HG03280 (cell line): Measurements from ENCODE around the gene DENND1A.

ENCODE experiments used
- ATAC-seq: cut with Tn5 transposase; IDR thresholded peaks from one replicate; pipeline ENCODE4 v1.9.1; 2021; ENCODE audit warnings: mild to moderate bottlenecking, moderate library complexity; ENCODE audit not compliant: unreplicated experiment

DENND1A gene

DNA sequence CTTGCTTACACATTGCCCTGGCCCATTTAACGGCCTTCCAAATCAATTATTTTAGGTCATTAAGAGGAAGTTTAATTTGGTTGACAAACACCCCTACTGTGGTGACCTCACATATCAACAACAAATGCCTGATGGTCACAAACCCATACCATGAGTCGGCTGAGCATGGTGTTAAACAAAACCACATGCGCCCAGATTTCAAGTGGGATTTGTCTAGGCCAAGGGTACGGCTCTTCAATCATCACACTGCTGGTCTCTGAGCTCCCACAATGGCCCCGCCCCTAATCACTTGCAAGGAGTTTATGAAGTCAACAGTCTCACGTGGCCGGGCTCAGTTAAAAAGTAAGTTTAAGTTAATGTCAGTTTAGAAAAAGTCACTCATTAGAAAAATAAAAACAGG, 330.1 kb downstream of the DENND1A start:
- no peak for ATAC-seq

DNA sequence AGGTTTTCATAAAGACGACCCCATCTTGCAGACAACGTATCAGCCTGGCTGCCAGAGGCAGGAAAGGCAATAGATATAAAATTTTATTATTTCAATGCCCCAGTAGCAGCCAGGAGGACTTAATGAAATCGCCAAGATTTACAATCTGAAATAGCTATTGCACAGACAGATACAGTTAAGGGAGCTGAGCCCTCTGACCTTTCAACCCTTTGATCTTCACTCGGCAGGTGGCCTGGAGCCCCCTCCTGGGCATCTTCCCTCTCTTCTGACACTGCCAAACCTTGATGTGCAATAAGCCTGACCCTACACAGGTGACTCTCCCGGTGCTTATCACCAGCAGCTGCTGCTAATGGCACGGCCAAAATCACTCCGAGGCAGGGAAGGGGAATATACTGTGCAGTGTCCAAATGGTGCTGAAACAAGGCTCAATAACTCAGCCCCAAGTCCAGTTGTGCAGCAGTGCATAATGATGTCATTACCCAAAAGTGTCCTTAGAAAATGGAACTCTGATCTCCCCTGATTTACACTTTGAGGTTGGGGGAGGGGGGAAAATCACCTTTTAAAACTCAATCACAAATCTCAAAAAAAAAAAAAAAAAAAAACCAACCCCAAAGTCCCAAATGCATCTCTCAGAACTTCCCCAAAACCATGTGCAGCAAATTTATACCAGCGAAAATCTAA, 331.9 kb downstream of the DENND1A start:
- no peak for ATAC-seq

DNA sequence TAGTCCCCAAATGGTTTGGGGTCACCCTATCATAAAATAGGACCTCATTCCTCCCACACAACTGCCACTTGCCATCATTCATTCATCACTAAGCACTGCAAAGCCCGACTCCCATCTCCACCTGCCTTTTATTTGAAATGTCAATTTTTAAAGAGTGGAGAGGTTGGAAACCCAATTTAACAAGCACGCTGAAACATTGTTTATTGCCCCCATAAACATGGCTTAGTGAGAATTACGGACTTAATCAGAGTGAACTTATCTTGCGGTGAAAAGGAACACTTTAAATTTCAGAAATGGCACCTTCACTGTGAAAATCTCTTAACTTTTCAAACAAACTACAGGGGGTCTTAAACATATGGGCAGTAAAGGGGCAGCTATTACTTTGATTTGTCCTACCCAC, 332.9 kb downstream of the DENND1A start:
- no peak for ATAC-seq

DNA sequence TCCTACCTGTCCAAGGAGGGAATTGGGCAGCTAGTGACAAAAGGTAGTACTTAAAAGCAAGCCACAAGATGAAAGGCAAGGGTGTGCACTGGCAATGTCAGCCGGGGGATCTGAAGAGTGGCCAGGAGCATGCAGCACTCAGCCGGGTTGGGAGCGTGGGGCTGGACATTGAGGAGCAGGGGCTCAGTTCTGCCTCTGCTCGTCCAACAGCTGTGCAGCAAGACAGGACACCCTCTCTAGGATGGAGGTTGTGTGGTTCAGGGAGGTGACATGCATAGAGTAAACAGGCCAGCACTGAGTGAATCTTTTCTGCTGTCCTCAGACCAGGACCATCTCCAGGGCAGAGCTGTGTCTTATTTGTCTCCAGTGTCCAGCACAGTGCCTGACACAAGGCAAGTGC, 338.6 kb downstream of the DENND1A start:
- no peak for ATAC-seq

DNA sequence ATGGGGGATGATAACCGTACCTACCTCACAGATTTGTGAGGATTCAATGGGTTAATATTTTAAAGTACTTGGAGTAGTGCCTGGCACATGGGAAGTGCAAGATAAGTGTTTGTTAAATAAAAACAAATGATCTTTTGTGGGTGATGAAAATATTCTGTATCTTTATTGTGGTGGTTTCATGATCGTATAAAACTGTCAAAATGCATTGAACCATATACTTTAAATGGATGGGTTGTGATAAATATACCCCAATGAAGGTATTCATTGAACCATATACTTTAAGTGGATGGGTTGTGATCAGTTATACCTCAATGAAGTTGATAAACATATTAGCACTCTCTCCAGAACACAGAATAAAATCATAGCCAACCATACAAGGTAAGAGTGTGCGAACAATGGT, 339.4 kb downstream of the DENND1A start:
- ATAC-seq = no peak

DNA sequence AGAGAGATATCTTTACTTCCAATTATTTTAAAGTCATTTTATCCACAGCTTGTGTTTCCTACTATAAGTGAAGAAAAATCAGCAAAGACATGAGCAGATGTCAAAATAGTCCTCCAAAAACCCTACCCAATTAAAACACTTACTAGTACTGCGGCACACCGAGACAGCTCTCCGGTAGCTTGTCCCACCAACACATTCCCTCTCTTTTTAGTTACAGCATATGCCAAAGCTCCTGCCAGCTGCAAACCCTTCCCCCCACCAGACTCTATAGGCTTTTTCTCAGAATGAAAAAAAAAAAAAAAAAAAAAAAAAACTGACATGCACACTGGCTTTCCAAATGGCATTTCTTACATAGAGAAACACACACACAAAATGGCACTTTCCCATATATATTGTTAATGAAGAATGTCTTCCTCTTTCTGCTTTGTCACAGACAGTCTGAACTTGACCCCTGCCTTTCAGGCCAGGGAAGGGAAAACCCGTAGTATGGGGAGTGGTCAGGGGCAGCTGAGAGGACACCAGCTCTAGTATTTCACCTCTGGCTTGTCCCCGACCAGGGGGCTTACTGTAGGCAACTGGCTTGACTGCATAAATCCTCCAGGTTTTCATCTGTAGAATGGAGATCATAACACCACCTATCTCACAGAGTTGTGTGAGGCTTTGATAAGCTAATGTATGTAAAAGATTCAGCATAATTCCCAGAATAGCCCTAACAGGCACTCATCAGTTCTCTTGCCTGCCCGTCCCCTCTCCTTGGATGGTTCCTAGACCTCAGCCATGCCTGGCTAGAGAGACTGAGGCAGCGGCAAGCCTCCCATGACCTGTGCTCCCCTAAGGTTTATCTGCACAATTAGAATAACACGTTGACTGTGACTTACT, 340.3 kb downstream of the DENND1A start:
- ATAC-seq = no peak

DNA sequence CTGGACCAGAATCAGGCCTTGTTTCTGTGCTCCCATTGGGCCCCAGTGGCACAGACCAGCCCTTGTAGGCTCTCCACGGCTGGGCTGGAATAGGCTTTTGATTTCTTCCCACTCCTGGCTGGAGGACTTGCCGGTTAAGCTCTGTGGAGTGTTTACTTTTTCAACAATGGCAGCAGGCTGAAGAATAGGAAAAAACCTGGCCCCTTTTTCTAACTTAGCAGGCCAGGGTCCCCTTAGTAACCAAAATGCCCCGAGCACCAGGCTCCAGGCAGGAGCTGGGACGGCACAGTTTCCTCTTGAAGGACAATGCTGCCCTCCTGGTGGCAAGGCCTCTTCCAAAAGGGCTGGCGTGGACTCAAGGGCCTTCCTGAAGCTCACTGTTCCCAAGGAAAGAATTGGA, 343.7 kb downstream of the DENND1A start:
- ATAC-seq = no peak

DNA sequence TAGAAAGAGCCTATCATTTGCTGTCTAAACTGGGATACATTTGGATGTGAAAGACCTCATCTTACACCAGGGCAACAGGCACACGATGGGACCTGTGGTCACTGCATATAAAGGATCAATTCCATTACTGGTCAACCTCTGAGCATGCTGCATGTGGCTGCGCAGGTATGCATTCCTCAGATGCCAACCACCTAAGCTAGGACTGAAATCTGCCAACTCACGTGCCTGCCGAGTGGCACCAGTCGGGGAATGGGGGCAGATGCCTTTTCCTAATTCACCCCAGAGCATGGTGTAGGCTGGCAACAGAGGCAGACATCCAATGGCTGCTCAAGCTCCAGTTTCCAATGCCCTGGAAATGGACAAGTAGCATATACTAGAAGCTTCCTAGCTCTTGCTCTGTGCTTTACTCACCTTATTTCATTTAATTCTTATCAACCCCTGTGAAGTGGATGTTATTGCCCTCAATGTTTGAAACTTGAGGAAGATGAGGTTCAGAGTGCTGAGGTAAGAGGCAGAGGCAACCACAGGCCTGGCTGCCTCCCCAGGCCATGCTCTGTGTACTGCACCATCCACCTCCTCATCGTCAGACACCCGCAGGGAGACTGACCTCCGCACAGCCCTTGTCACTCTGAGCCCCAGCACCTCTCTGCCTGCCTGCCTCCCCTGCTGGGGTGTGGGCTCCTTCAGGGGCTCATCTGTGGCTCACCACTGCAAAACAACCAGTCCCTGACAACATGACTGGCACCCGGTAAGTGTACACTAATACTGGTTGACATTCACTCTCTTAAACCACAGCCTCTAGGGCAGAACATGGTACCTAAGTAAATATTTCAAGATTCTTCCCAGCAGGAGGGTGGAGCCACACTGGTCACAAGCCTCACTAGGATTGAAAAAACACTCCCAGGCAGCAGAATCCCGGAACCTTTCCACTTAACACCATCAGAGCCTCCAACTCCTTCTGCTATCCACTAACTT, 345.4 kb downstream of the DENND1A start:
- ATAC-seq = no peak

DNA sequence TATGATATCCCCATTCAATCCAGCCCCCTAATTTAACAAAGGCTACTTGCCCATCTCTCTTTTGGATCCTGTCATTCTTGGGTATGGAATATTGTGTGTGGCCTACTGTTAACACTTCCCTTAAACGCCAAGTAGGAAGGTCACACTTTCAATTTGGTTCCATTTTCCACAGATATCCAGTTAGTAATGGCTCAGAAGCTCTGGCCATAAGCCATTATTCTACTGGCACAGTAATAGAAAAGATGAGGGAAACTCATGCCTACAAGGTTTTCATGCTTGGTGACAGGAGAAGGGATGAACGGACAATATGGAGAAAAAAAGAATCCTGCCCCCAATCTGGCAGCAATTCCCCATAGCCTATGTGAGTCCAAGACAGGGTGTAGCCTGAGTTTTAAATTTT, 346.3 kb downstream of the DENND1A start:
- ATAC-seq = no peak

DNA sequence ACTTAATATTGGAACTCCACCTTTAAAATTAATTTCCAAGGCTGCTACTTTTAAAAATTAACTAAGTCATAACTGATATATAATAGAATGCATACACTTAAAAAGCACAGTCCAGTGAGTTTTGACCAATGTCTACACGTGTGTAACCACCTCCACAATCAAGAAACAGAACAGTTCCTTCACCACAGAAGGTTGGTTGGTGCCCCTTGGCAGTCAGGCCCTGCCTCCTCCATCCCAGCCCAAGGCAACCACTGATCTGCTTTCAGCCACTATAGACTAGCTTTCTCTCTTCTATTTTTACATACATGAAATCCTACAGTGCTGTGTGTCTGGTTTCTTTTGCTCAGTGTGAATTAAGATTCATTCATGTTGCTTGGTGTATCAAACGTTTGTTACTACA, 358.7 kb downstream of the DENND1A start:
- ATAC-seq = no peak

DNA sequence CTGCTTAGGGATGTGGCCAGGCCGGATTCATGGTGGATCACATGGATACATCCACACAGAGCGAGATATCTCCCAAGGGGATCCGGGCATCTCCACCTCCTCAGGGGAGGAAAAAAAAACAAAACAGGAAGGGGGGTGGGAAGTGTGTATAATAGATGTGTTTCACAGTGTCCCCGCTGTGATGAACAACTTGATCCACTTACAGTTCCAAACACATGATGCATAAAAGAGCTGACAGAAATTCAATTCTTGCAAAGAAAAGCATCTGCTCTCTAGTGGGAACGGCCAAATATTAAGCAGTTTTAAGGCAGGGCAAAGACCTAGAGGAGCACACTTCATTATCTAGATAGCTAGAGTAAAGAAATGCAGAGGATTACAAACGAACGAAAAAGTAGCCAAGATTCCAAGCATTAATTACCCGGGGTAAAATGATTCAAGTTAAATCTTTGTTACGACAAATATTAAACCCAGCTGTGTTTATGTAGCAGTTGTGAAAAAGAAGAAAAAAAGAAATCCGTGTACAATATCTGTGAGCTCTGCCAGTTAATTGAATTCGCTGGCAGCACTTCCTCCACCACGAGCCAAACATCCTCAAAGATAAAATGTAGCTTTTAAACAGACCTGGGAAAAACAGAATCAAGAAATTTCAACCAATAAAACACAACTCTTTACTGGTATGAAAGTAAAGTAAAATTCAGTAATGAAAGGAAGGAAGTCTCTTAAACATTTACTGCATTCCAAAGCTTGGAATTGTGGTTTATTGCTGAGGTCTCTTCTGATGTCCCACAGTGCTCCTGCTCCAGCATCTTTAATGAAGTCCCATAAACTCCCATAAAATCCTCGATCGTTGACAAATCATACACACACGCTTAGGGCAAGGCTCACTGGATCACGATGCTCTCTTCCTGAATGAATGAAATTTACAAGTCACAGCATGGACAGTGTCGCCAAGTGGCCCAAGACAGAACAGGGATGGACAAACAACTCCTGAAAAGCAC, 360.9 kb downstream of the DENND1A start:
- no peak for ATAC-seq

DNA sequence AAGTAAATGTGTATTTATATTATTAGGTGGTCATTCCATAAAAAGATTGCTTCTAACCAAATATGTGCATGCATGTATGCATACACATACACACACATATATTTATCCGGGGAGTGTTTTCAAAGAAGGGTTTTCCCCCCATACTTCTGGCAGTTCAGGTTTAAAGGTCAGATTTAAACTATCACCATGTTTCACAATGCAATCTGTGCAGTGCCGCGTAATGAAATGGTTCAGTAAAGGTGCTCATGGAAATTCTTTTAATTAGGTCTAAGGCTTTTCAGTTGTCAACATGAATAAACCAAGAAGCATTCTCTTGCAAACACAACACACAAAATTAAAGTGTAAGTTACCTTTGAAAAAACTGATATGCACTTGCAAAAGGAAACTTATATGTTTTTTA, 362.9 kb downstream of the DENND1A start:
- ATAC-seq = no peak

DNA sequence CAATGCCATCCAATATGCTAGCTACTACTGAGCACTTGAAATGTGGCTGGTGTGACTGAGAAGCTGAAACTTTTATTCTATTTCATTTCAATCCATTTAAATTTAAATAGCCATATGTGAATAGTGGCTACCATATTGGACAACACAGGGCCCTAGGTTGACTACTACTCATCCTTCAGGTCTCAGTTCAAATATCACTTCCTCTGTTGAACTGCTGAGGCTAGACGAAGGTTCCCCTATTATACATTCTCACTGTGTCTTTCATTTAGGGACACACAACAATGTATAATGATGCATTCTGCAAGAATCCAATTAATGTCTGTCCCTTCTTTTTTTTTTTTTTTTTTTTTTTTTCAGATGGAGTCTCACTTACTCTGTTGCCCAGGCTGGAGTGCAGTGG, 365.3 kb downstream of the DENND1A start:
- ATAC-seq = no peak

DNA sequence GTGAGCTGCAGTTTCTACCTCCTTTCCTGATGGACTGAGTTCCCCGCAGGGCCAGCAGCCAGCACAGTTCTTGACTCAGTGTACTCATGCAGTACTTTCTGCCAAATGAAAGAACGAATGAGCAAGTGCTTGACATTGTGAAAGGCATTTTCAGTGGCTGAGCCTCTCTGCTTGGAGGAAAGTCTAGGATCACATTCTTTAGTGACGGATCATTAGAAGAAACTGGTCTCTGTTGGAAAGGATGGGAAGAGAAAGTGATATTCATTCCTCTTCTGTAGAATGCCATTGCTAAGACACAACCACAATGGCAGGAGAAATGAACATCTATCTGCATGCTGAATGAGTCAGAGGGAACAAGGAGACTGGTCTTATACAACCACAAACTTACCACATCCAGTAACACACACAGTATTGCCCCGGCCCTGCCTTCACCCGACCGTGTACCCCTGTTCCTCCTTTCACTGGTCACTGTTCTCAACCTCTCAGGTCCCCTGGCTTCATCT, 367.0 kb downstream of the DENND1A start:
- no peak for ATAC-seq

DNA sequence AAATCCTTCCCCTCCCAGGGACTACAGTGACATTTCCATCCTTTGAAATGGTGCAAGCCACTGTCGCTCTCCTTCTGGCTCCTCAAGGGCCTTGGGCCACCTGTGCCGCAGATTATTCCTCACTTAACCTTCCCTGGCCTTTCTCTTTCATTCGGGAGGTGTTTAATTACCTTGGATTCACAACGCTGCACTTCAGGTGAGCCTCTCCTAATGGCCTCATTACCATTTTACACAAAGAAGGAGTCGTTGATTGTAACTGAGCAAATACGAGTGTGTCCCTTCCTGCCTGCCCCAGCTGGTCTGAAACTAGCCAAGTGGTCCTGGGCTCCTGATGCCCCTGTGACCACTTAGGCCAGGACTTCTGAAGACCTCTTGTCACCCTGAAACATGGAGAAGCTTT, 368.9 kb downstream of the DENND1A start:
- ATAC-seq = no peak

DNA sequence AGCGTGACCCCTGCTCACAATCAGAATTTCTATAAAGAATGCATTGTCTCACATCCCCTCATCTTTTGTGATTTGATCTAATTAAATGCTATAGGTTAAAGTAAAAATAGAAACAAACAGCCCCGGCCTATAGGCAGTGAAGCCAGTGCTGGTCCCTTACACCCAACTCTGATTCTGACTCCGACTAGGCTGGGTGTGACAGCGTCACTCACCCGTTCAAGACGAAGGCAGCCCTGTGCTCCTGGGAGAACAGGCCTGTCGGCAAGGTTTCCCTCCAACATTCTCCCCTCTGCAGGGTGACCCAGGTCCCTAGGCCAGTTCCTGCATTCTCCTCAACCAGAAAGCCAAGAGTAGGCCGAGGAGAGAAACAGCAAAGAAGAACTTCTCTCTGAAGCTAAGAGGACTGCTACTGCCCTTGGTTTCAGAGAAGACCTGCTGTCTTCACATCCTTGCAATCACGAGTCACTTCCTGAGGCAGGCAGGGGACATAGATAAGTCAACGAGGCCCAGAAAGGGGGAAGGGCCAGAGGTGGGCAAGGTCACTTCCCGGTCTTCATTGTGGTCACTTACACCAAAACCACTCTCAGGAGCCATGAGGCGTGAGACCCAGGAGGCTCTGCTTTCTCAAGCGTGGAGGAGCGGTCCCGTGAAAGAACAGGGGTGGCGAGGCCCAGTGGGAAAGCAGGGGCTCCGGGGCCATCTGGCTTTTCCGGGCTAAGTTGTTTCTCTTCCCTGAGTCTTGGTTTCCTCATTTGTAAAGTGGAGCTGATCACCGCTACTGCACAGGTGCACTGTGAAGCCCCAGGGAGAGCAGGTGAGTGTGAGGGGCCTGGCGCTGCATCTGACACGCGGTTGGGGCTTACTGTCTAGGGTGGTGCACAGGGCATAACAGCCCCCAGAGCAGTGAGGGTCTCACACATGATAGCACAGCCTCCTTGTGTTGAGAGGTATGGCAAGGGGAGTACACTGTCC, 373.2 kb downstream of the DENND1A start:
- no peak for ATAC-seq

DNA sequence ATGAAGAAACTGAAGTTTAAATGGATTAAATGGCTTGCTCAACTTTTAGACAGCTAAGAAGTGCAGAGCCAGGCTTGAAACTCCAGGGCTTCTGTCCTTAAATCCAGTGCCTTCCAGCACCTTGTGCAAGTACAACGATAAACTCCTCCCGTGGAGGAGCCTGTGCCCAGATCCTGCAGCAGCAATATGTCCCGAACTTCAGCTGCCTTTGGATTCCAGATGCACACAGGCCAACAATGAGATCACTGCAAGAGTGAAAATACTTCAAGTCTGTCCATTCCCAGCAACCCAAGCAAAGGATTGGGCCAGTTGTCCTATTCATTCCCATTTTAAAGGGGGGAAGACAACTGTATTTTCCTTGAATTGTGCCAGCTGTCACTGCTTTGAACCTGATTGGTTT, 374.3 kb downstream of the DENND1A start:
- no peak for ATAC-seq

DNA sequence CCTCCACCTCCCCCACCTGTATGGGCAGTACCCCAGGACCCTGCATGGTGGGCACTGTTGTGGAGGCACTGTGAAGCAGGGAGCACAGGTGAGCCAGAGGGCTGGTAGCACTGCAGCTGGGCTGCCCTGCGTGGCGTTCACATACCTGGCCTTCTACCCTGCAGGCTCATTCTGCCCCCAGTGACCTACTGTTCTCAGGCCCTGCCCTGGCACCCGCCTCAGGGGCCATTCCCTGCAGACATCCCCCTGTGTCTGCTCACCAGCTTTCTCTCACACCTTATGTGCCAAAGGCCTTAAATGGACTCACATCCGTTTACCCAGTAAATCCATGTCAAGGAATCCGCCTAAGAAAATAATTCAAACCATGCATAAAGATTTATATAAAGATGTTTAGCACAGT, 377.4 kb downstream of the DENND1A start:
- ATAC-seq = no peak

DNA sequence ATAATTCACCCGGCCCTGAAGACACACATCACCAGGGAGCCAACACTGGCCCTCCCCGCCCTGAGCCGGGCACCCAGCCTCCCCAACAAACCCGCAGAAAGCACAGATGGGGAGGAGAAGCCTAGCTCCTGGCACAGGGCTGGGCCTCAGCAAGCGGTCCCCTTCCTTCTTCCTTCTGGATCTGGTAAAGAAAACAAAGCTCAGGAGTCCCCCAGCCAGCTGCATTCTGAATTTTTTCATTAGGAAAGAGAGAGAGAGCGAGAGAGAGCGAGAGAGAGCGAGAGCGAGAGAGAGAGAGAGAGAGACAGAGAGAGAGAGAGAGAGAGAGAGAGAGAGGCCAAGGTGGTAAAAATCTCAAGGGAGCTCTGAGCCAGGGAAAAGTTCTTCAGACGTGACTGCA, 378.2 kb downstream of the DENND1A start:
- ATAC-seq = no peak
